B cell (primary cell): ENCODE measurements around the gene PHF21B. TPM values are rescaled to one million over a fixed set of nuclear protein-coding genes. Genes with fewer than 3 reads are reported as not detected.

Experiments
- ATAC-seq: fragments of 200-7000 bp; cut with Tn5 transposase; one replicate; pipeline ENCODE4 v1.10.0; 2021; ENCODE audit warnings: low read depth, mild to moderate bottlenecking, moderate number of reproducible peaks, moderate library complexity
- CTCF ChIA-PET: fragments of 350-600 bp; sonication (Branson Sonifier 250); formaldehyde crosslinking; loops from one replicate; lab custom pipeline; 2021; ENCODE audit warnings: antibody characterized with exemption, inconsistent platforms; lab: Charles Lee
- POLR2A ChIA-PET: fragments of 350-600 bp; sonication (Branson Sonifier 250); formaldehyde crosslinking; loops from one replicate; lab custom pipeline; 2021; ENCODE audit warnings: antibody characterized with exemption; lab: Charles Lee
- DNase-seq: peaks from one replicate; pipeline ENCODE4 v3.0.0; 2013
- H2AFZ ChIP-seq: 2 replicates; pipeline ENCODE4 v1.6.1; 2012; ENCODE audit warnings: mild to moderate bottlenecking, low read depth, low read length; ENCODE audit not compliant: insufficient read depth, poor library complexity, severe bottlenecking
- H3K27ac ChIP-seq, 2 donors: 1 replicate in 1 of 2; 2 replicates in 1 of 2; pipeline ENCODE4 v1.5.1; 2012 to 2013; ENCODE audit warnings: low read length in 2 of 2, mild to moderate bottlenecking in 2 of 2, moderate library complexity in 1 of 2
- H3K27me3 ChIP-seq, 4 experiments: fragments of 200-600 bp in 1 of 4; sonication (generic) in 1 of 4; replicated peaks in 1 of 4; 1 replicate in 2 of 4; 2 replicates in 2 of 4; pipeline versions ENCODE4 v1.6.1 to v1.7.0; 2013 to 2016; ENCODE audit warnings: low read length in 3 of 4, mild to moderate bottlenecking in 2 of 4, mixed read lengths in 1 of 4, moderate library complexity in 1 of 4; ENCODE audit not compliant: insufficient read depth in 4 of 4, control insufficient read depth in 3 of 4; ENCODE audit errors: control extremely low read depth in 1 of 4
- H3K36me3 ChIP-seq, 2 experiments: replicated peaks in 1 of 2; 1 replicate in 1 of 2; 2 replicates in 1 of 2; pipeline versions ENCODE4 v1.6.1 to v1.7.1; 2013; ENCODE audit warnings: low read length in 1 of 2; ENCODE audit not compliant: insufficient read depth in 2 of 2, control insufficient read depth in 1 of 2; ENCODE audit errors: control extremely low read depth in 1 of 2, extremely low read depth in 1 of 2
- H3K4me1 ChIP-seq, 2 donors: fragments of 200-600 bp in 1 of 2; sonication (generic) in 1 of 2; 1 replicate in 1 of 2; 2 replicates in 1 of 2; pipeline versions ENCODE4 v1.5.1 to v1.6.1; 2013 to 2017; ENCODE audit warnings: low read length in 2 of 2; ENCODE audit not compliant: control insufficient read depth in 2 of 2, insufficient read depth in 2 of 2
- H3K4me2 ChIP-seq: replicated peaks from 2 replicates; pipeline ENCODE3; 2012; ENCODE audit warnings: mild to moderate bottlenecking, low read depth, low read length; ENCODE audit not compliant: poor library complexity, severe bottlenecking
- H3K4me3 ChIP-seq, 5 experiments: fragments of 200-600 bp in 1 of 5; sonication (generic) in 1 of 5; 1 replicate in 3 of 5; 2 replicates in 2 of 5; pipeline versions ENCODE4 v1.5.1 to v1.7.0; 2011 to 2016; ENCODE audit warnings: low read length in 4 of 5, mild to moderate bottlenecking in 4 of 5, low read depth in 2 of 5, control low read depth in 1 of 5, moderate library complexity in 1 of 5; ENCODE audit not compliant: insufficient read depth in 1 of 5; ENCODE audit errors: control extremely low read depth in 1 of 5, extremely low read depth in 1 of 5
- H3K79me2 ChIP-seq: fragments of 200-600 bp; sonication (generic); one replicate; pipeline ENCODE4 v1.6.0; 2016; ENCODE audit warnings: low read length; ENCODE audit not compliant: control insufficient read depth, insufficient read depth
- H3K9ac ChIP-seq: fragments of 200-600 bp; sonication (generic); 2 replicates; pipeline ENCODE4 v1.6.1; 2017; ENCODE audit warnings: mild to moderate bottlenecking, low read length, moderate library complexity
- H3K9me3 ChIP-seq, 3 donors: one replicate each; pipeline versions ENCODE4 v1.6.1 to v1.7.1; 2013; ENCODE audit warnings: low read length in 2 of 3; ENCODE audit not compliant: control insufficient read depth in 2 of 3, insufficient read depth in 1 of 3; ENCODE audit errors: control extremely low read depth in 1 of 3
- H4K20me1 ChIP-seq: 2 replicates; pipeline ENCODE4 v1.6.0; 2012; ENCODE audit warnings: mild to moderate bottlenecking, low read length; ENCODE audit not compliant: insufficient read depth, control insufficient read depth, poor library complexity, severe bottlenecking
- H3K27ac Mint-ChIP-seq: one replicate; pipeline ENCODE4 v1.8.0; 2021; ENCODE audit warnings: mixed read lengths
- H3K27me3 Mint-ChIP-seq: one replicate; pipeline ENCODE4 v1.8.0; 2021; ENCODE audit warnings: mixed read lengths
- H3K4me1 Mint-ChIP-seq: one replicate; pipeline ENCODE4 v1.8.0; 2021; ENCODE audit warnings: mixed read lengths
- H3K4me3 Mint-ChIP-seq: one replicate; pipeline ENCODE4 v1.8.0; 2021; ENCODE audit warnings: mixed read lengths
- H3K9me3 Mint-ChIP-seq: one replicate; pipeline ENCODE4 v1.8.0; 2022; ENCODE audit warnings: mixed read lengths; ENCODE audit not compliant: insufficient read depth
- CTCF ChIP-seq: fragments of 200-600 bp; IDR thresholded peaks from one replicate; pipeline ENCODE4 v1.8.0; 2022; ENCODE audit warnings: antibody characterized with exemption, mild to moderate bottlenecking
- EZH2 ChIP-seq: IDR thresholded peaks from 2 replicates; pipeline ENCODE4 v1.6.1; 2012; ENCODE audit warnings: borderline replicate concordance, low read depth, mild to moderate bottlenecking, moderate library complexity, low read length; ENCODE audit not compliant: insufficient read depth, poor library complexity, severe bottlenecking
- WGBS: methylation state at CpG from one replicate; pipeline ENCODE4 v1.1.5; 2013; ENCODE audit warnings: missing lambda C conversion rate; ENCODE audit not compliant: insufficient coverage; 5-methylcytosine and 5-hydroxymethylcytosine counted together
- intact Hi-C: fragments of 100-400 bp; cut with micrococcal nuclease; formaldehyde crosslinking; loops from one replicate; pipeline ENCODE4 v1.10.0; 2022
- polyA plus RNA-seq: library from polyadenylated mRNA; depleted of rRNA; stranded (reverse); fragments of >200 nt; gene quantifications from 2 replicates; pipeline ENCODE4 v1.2.3, GENCODE V29; 2012
- total RNA-seq, 2 donors: library from RNA; stranded (reverse); fragments of 120-200 nt in 1 of 2; gene quantifications; 1 replicate in 1 of 2; 2 replicates in 1 of 2; pipeline versions ENCODE4 v1.2.3 to v1.2.4, GENCODE V29; 2013 to 2022

Gene PHF21B
- total and polyA plus RNA-seq, 2 donors (not counting 1 experiment from before 2014, with no cell fraction given): not detected

- CTCF ChIA-PET: no interaction called here
- H3K4me1 ChIP-seq: no peaks in the 10 kb centered on the region
- WGBS: 94% methylated on average over 14 of the region's 14 CpGs
- H3K79me2 ChIP-seq: no peaks in the 10 kb centered on the region
- H3K4me3 Mint-ChIP-seq: no peak overlapping the region
- H3K36me3 ChIP-seq: no peaks in the 10 kb centered on the region
- H3K4me3 ChIP-seq: no peak overlapping the region
- no peaks in the 10 kb centered on the region for H3K9me3 Mint-ChIP-seq
- no peak for DNase-seq
- POLR2A ChIA-PET: no interaction called here
- no peaks in the 10 kb centered on the region for H4K20me1 ChIP-seq
- peaks cover 0 to 13% (median 0%) of the 10 kb centered on the region in 3 donors for H3K9me3 ChIP-seq
- intact Hi-C loops: no loop called here
- TF ChIP-seq EZH2 (no peak), CTCF (no peak)
- H3K9ac ChIP-seq: no peak overlapping the region
- no peak overlapping the region for H3K27ac ChIP-seq
- H2AFZ ChIP-seq: no peak overlapping the region
- no peak overlapping the region for H3K4me2 ChIP-seq
- H3K27me3 ChIP-seq: peaks cover 0 to 8% (median 6%) of the 10 kb centered on the region in 4 experiments
- no peaks in the 10 kb centered on the region for H3K4me1 Mint-ChIP-seq
- H3K27ac Mint-ChIP-seq: no peak overlapping the region
- peaks cover 47% of the 10 kb centered on the region for H3K27me3 Mint-ChIP-seq
- ATAC-seq: no peak
Measured at GRCh38 chr22:45000330-45000729, 9.5 kb downstream of the PHF21B start.

DNA sequence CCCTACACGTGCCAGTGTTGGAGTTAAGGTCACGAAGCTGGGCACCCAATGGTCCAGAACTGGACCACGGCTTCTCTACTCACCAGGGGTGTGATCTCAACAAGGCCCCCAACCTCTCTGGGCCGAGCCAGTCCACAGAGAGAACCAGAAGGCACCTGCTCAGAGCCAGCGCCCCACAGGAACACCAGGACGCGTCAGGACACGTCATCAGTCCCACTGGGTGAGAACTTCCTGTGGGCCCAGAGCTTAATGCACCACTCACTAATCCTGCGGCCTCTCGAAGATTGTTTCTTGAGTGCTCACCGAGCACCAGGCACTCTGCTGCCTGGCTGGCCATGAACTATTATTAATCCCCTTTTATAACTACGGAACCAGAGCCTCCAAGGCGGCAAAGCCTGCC, 10.1 kb downstream of the PHF21B start:
- H3K4me3 ChIP-seq: no peak overlapping the region
- ATAC-seq: no peak
- WGBS: 80% methylated on average over 10 of the region's 13 CpGs
- H3K27me3 Mint-ChIP-seq: peaks cover 43% of the 10 kb centered on the region
- H3K27ac Mint-ChIP-seq: no peak overlapping the region
- no peak for TF ChIP-seq EZH2
- no peak for TF ChIP-seq CTCF
- H3K79me2 ChIP-seq: no peaks in the 10 kb centered on the region
- ChIA-PET CTCF (no interaction called here), POLR2A (no interaction called here)
- H3K9me3 ChIP-seq: peaks cover 0 to 13% (median 0%) of the 10 kb centered on the region in 3 donors
- peaks cover 0 to 6% (median 3%) of the 10 kb centered on the region in 4 experiments for H3K27me3 ChIP-seq
- no peak overlapping the region for H2AFZ ChIP-seq
- H3K9me3 Mint-ChIP-seq: no peaks in the 10 kb centered on the region
- no peaks in the 10 kb centered on the region for H3K36me3 ChIP-seq
- intact Hi-C loops: no loop called here
- H3K4me3 Mint-ChIP-seq: no peak overlapping the region
- no peak overlapping the region for H3K9ac ChIP-seq
- H4K20me1 ChIP-seq: no peaks in the 10 kb centered on the region
- no peaks in the 10 kb centered on the region for H3K4me1 Mint-ChIP-seq
- no peak for DNase-seq
- no peak overlapping the region for H3K4me2 ChIP-seq
- no peak overlapping the region for H3K27ac ChIP-seq
- no peaks in the 10 kb centered on the region for H3K4me1 ChIP-seq
